Activated CD8-positive, alpha-beta T cell treated with anti-CD3 and anti-CD28 coated beads for 36 hours (primary cell): Measurements from ENCODE around the gene UFL1. TPM values are rescaled to one million over a fixed set of nuclear protein-coding genes. Genes with fewer than 3 reads are reported as not detected.

Experiments
- ATAC-seq: fragments of 200-7000 bp; cut with Tn5 transposase; one replicate; pipeline ENCODE4 v1.10.0; 2021; ENCODE audit warnings: mild to moderate bottlenecking, moderate library complexity
- CTCF ChIA-PET: fragments of 350-600 bp; sonication (Branson Sonifier 250); formaldehyde crosslinking; loops from one replicate; lab custom pipeline; 2021; ENCODE audit warnings: antibody characterized with exemption; lab: Charles Lee
- POLR2A ChIA-PET: fragments of 350-600 bp; sonication (Branson Sonifier 250); formaldehyde crosslinking; loops from one replicate; lab custom pipeline; 2021; ENCODE audit warnings: antibody characterized with exemption; lab: Charles Lee
- DNase-seq: peaks from one replicate; pipeline ENCODE4 v3.0.0-alpha.2; 2020
- H3K27ac Mint-ChIP-seq: one replicate; pipeline ENCODE4 v1.8.0; 2021; ENCODE audit warnings: mild to moderate bottlenecking, mixed read lengths
- H3K27me3 Mint-ChIP-seq: one replicate; pipeline ENCODE4 v1.8.0; 2021; ENCODE audit warnings: mixed read lengths
- H3K36me3 Mint-ChIP-seq: one replicate; pipeline ENCODE4 v1.8.0; 2021; ENCODE audit warnings: low read depth, mixed read lengths
- H3K4me1 Mint-ChIP-seq: one replicate; pipeline ENCODE4 v1.8.0; 2021; ENCODE audit warnings: low read depth, mixed read lengths
- H3K4me3 Mint-ChIP-seq: one replicate; pipeline ENCODE4 v1.8.0; 2021; ENCODE audit warnings: mild to moderate bottlenecking, moderate library complexity, mixed read lengths
- H3K9me3 Mint-ChIP-seq: one replicate; pipeline ENCODE4 v1.8.0; 2021; ENCODE audit warnings: mixed read lengths
- intact Hi-C: fragments of 100-400 bp; cut with micrococcal nuclease; formaldehyde crosslinking; loops from one replicate; pipeline ENCODE4 v1.10.0; 2022
- total RNA-seq, 2 experiments: library from RNA; stranded (reverse); gene quantifications; one replicate each; pipeline ENCODE4 v1.2.3, GENCODE V29; 2021
- TF ChIP-seq, protein P1 (sequence below): fragments of 200-600 bp; IDR thresholded peaks from one replicate; pipeline ENCODE4 v1.8.0; 2022; ENCODE audit warnings: antibody characterized with exemption, mild to moderate bottlenecking

UFL1 gene
- total RNA-seq, 2 experiments from 2014 or later: 28.6 to 30.8 TPM

DNA sequence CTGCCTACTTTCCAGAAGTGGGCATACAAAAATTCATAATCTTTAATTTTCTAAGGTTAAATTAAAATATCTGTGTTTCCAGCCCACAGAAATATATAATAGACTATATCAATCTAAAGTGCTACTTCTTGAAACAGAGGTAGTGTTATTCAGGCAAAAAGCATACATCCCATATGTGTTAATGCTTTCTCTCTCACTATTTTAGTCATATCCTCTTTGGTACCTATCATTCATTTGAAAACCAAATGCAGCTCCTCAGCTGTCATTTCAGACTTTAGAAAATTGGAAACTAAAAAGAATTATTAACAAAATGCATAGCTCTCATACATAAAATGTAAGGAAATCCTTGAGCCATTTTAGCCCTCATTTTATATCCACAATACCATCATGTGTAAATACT is 42.2 kb downstream of the UFL1 start:
- DNase-seq (no peak), ATAC-seq (no peak)
- H3K4me3 Mint-ChIP-seq: no peak overlapping the region
- TF ChIP-seq, protein P1, sequence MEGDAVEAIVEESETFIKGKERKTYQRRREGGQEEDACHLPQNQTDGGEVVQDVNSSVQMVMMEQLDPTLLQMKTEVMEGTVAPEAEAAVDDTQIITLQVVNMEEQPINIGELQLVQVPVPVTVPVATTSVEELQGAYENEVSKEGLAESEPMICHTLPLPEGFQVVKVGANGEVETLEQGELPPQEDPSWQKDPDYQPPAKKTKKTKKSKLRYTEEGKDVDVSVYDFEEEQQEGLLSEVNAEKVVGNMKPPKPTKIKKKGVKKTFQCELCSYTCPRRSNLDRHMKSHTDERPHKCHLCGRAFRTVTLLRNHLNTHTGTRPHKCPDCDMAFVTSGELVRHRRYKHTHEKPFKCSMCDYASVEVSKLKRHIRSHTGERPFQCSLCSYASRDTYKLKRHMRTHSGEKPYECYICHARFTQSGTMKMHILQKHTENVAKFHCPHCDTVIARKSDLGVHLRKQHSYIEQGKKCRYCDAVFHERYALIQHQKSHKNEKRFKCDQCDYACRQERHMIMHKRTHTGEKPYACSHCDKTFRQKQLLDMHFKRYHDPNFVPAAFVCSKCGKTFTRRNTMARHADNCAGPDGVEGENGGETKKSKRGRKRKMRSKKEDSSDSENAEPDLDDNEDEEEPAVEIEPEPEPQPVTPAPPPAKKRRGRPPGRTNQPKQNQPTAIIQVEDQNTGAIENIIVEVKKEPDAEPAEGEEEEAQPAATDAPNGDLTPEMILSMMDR: no peak
- peaks cover 11% of the 10 kb centered on the region for H3K27me3 Mint-ChIP-seq
- H3K36me3 Mint-ChIP-seq: no peaks in the 10 kb centered on the region
- ChIA-PET POLR2A (no interaction called here), CTCF (interaction anchor here (1.3 kb wide), 1 partner anchor 11 kb away, joined by 3 read pairs; no protein-coding TSS in a partner anchor)
- peaks cover 3% of the 10 kb centered on the region for H3K4me1 Mint-ChIP-seq
- no peaks in the 10 kb centered on the region for H3K9me3 Mint-ChIP-seq
- intact Hi-C loops: no loop called here
- H3K27ac Mint-ChIP-seq: no peak overlapping the region

DNA sequence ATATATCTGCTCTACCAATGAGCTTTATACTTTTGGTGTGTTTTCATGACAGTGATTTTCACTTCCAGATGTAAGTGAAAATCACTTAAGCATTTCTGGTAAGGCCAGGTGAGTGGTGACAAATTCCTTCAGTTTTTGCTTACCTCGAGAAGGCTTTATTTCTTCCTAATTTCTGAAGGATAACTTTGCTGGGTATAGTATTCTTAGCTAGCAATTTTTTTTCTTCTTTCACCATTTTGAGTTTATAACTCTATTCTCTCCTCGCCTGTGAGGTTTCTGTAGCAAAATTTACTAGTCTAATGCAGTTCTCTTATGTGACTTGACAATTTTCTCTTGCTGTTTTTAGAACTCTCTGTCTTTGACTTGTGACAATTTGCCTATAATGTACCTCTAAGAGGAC is 48.4 kb downstream of the UFL1 start:
- ATAC-seq (no peak), DNase-seq (no peak)
- CTCF ChIA-PET: no interaction called here
- H3K27me3 Mint-ChIP-seq: peaks cover 18% of the 10 kb centered on the region
- TF ChIP-seq, protein P1: no peak
- peaks cover 20% of the 10 kb centered on the region for H3K9me3 Mint-ChIP-seq
- POLR2A ChIA-PET: no interaction called here
- no peaks in the 10 kb centered on the region for H3K36me3 Mint-ChIP-seq
- intact Hi-C loops: no loop called here
- no peak overlapping the region for H3K4me3 Mint-ChIP-seq
- no peaks in the 10 kb centered on the region for H3K4me1 Mint-ChIP-seq
- H3K27ac Mint-ChIP-seq: no peak overlapping the region

DNA sequence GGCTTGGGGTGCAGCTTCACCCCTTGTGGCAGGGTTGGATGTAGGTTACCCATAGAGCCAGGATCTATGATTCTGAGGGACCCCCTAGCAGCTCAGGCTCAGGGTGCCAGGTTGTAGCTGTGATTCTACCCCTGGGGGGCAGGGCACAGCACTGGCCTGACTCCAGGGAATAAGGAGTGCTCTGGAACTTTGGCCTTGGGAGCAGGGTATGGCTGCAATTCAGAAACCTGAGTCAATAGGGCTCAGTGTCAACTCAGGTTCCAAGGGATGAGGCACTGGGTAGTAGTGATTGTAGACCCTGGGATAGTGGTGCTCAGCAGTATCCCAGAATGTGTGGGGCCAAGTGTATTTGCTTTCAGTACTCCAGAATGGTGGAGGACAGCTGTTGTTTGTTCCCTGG is 49.9 kb downstream of the UFL1 start:
- intact Hi-C loops: no loop called here
- H3K9me3 Mint-ChIP-seq: peaks cover 20% of the 10 kb centered on the region
- ATAC-seq (no peak), DNase-seq (no peak)
- H3K36me3 Mint-ChIP-seq: no peaks in the 10 kb centered on the region
- no peak overlapping the region for H3K27ac Mint-ChIP-seq
- H3K4me3 Mint-ChIP-seq: no peak overlapping the region
- peaks cover 20% of the 10 kb centered on the region for H3K27me3 Mint-ChIP-seq
- ChIA-PET POLR2A (no interaction called here), CTCF (interaction anchor here (0.8 kb wide), 1 partner anchor 95 kb away, joined by 3 read pairs; no protein-coding TSS in a partner anchor)
- TF ChIP-seq, protein P1: no peak
- H3K4me1 Mint-ChIP-seq: no peaks in the 10 kb centered on the region

DNA sequence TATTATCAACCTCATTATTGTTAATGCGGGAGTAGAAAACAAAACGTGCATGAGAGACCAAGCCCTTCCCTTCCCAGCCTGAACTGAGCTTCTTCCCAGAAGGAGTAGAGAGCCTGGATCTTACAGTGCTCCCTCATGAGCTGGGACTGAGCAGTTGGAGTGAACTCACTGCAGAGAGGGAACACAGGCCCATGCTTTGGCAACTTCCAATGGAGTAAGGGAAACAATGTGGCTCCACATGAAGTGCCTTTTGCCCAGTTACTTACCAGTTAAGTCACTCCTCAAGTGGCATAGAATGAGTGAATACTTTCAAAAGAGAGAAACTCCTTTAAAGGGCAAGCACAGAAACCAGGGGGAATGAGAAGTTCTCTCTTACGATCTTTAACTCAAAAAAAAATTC is 53.8 kb downstream of the UFL1 start:
- peaks cover 12% of the 10 kb centered on the region for H3K9me3 Mint-ChIP-seq
- no peaks in the 10 kb centered on the region for H3K36me3 Mint-ChIP-seq
- no peak overlapping the region for H3K27ac Mint-ChIP-seq
- no peak overlapping the region for H3K4me3 Mint-ChIP-seq
- POLR2A ChIA-PET: no interaction called here
- DNase-seq: no peak
- CTCF ChIA-PET: no interaction called here
- H3K4me1 Mint-ChIP-seq: no peaks in the 10 kb centered on the region
- intact Hi-C loops: no loop called here
- TF ChIP-seq, protein P1: no peak
- peaks cover 15% of the 10 kb centered on the region for H3K27me3 Mint-ChIP-seq
- ATAC-seq: no peak

DNA sequence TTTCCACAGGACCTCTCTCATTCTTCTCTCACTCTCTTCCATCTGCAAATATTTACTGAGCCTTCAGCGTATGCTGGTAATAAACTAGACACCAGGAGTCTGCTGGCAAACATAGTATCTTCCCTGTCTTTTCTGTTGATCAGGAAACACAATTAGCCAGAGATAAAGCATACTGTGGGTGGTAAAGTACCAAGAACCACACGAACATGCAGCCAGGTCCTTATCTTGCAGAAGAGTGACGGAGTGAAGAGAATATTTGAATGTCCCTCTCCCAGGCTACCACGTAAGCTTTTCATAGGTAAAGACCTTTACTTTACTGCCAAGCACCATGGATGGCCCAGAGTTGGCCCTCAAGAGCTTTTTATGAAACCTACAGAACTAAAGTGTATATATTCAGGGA is 54.6 kb downstream of the UFL1 start:
- TF ChIP-seq, protein P1: no peak
- Mint-ChIP-seq H3K27me3 (peaks cover 15% of the 10 kb centered on the region), H3K4me3 (no peak overlapping the region), H3K4me1 (no peaks in the 10 kb centered on the region), H3K9me3 (peaks cover 7% of the 10 kb centered on the region), H3K27ac (no peak overlapping the region), H3K36me3 (no peaks in the 10 kb centered on the region)
- DNase-seq (no peak), ATAC-seq (no peak)
- CTCF ChIA-PET: no interaction called here
- POLR2A ChIA-PET: no interaction called here
- intact Hi-C loops: no loop called here
